ENCODE results near the gene SGSH. TPM values are rescaled to one million over a fixed set of nuclear protein-coding genes. Genes with fewer than 3 reads are reported as not detected.

SGSH gene
- total RNA-seq, 2 donors from 2014 or later: 22.2 to 51.8 TPM

DNA sequence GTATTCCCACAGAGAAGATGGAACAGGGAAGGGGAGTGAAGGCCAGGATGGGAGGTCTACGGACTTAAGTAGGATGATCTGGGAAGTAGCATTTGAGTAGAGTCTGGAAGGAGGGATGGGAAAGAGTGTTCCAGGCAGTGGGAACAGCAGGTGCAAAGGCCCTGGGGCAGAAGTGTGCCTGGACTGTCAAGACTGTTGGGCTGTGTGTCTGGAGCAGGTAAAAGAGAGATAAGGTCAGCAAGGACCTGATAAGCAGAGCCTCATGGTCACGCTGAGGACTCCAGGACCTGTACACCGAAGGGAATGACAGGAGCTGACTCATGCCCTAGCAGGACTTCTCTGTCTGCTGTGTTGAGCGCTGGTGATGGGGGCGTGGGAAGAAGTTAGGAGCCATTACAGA lies 51.0 kb downstream of the SGSH start:
- no peak for ATAC-seq (ENCODE audit: insufficient number of reproducible peaks, low FRiP score, low read depth)
- H3K27ac ChIP-seq: no peak overlapping the region

DNA sequence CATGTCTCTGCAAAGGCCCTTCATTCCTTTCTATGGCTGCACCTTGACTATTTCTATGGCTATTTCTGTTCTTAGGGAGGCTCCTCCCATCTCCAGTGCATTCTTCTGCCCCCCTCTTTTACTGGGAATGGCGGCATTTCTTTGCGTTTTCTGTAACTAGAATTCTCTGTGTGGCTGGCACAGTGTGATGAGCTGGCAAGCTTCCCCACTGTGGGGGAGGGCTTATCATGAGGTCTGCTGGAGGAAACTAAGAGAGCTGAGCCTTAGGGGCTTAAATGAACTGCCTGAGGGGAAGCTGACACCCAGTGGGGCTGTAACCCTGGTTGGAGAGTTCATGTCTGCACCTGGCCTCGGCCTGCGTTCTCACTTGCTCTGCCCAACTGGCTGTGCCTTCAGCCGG lies 51.8 kb downstream of the SGSH start:
- TF ChIP-seq, protein P1, sequence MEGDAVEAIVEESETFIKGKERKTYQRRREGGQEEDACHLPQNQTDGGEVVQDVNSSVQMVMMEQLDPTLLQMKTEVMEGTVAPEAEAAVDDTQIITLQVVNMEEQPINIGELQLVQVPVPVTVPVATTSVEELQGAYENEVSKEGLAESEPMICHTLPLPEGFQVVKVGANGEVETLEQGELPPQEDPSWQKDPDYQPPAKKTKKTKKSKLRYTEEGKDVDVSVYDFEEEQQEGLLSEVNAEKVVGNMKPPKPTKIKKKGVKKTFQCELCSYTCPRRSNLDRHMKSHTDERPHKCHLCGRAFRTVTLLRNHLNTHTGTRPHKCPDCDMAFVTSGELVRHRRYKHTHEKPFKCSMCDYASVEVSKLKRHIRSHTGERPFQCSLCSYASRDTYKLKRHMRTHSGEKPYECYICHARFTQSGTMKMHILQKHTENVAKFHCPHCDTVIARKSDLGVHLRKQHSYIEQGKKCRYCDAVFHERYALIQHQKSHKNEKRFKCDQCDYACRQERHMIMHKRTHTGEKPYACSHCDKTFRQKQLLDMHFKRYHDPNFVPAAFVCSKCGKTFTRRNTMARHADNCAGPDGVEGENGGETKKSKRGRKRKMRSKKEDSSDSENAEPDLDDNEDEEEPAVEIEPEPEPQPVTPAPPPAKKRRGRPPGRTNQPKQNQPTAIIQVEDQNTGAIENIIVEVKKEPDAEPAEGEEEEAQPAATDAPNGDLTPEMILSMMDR (IDR thresholded peaks at IDR 0.05): no peak
- H3K27me3 ChIP-seq (replicated peaks; ENCODE audit: insufficient read depth): no peaks in the 10 kb centered on the region
- no peaks in the 10 kb centered on the region for H3K4me1 ChIP-seq (ENCODE audit: control insufficient read depth in 1 of 2, low read depth in 2 of 2)
- H3K36me3 ChIP-seq: no peaks in the 10 kb centered on the region
- no peak overlapping the region for H3K27ac ChIP-seq
- no peak for DNase-seq (ENCODE audit: low spot score)
- H3K9me3 ChIP-seq: no peaks in the 10 kb centered on the region
- no peak overlapping the region for H3K4me3 ChIP-seq
- no peak for ATAC-seq (ENCODE audit: insufficient number of reproducible peaks, low FRiP score, low read depth)

More for the DNA sequence above, 51.0 kb downstream of the SGSH start:
- TF ChIP-seq, protein P1 (IDR thresholded peaks at IDR 0.05): no peak
- Histone ChIP-seq H3K9me3 (no peaks in the 10 kb centered on the region), H3K4me3 (no peak overlapping the region), H3K27me3 (replicated peaks; ENCODE audit: insufficient read depth) (no peaks in the 10 kb centered on the region), H3K36me3 (no peaks in the 10 kb centered on the region), H3K4me1 (ENCODE audit: control insufficient read depth in 1 of 2, low read depth in 2 of 2) (no peaks in the 10 kb centered on the region)
- no peak for DNase-seq (ENCODE audit: low spot score)

DNA sequence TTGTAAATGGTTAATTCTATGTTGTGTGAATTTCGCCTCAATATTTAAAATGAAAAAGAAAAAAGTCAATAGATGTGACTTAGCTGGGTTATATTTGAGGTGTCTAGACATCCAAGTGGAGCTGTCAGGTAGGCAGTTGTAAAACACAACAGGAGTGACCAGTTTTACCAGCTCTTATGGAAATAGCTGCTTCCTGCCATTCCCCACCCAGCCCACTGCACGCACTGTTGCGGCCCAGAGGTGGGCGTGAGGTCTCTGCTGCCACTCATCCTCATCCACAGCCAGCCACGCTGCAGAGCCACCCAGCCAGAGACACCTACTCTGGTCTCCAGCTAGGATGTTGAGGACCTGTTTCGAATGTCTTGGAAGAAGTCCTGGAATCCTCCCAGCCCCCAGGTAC lies 53.7 kb downstream of the SGSH start:
- no peaks in the 10 kb centered on the region for H3K27me3 ChIP-seq (replicated peaks; ENCODE audit: insufficient read depth)
- no peak overlapping the region for H3K4me3 ChIP-seq
- DNase-seq (ENCODE audit: low spot score) (no peak), ATAC-seq (ENCODE audit: insufficient number of reproducible peaks, low FRiP score, low read depth) (no peak)
- H3K9me3 ChIP-seq: no peaks in the 10 kb centered on the region
- TF ChIP-seq, protein P1 (IDR thresholded peaks at IDR 0.05): no peak
- H3K27ac ChIP-seq: no peak overlapping the region
- no peaks in the 10 kb centered on the region for H3K36me3 ChIP-seq
- H3K4me1 ChIP-seq (ENCODE audit: control insufficient read depth in 1 of 2, low read depth in 2 of 2): no peaks in the 10 kb centered on the region

DNA sequence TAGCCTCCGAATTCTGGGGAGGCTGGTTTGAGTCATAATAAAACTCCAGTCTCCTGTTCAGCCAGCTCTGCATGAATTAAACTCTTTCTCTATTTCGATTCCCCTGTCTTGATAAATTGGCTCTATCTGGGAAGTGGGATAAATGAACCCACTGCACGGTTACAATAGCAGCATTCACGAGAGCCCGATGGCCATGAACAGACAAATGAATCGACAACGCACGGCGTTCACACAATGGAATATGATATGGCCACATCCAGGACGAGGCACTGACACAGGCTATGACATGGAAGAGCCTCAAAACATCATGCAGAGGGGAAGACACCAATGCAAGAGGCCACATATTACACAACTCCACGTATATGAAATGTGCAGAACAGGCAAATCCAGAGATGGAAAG lies 55.9 kb downstream of the SGSH start:
- Histone ChIP-seq H3K9me3 (no peaks in the 10 kb centered on the region), H3K4me1 (ENCODE audit: control insufficient read depth in 1 of 2, low read depth in 2 of 2) (no peaks in the 10 kb centered on the region), H3K36me3 (no peaks in the 10 kb centered on the region), H3K27me3 (replicated peaks; ENCODE audit: insufficient read depth) (no peaks in the 10 kb centered on the region), H3K4me3 (no peak overlapping the region), H3K27ac (no peak overlapping the region)
- DNase-seq (ENCODE audit: low spot score) (no peak), ATAC-seq (ENCODE audit: insufficient number of reproducible peaks, low FRiP score, low read depth) (no peak)
- TF ChIP-seq, protein P1 (IDR thresholded peaks at IDR 0.05): no peak

DNA sequence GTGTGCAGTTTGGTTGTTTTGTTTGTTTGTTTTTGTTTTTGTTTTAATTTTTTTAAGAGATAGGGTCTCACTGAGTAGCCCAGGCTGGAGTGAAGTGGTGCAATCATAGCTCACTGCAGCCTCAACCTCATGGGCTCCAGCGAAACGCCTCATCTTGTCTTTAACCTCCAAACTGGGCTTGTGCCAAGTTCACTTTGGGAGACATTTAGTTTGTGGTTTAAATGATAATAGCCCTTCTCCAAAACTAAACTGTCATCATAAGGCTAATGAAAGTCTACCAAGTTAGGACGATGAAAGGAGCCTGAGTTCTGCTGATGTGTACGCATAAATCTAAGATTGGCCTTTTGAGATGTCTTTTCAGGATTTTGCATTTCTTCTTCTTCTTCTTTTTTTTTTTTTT lies 56.8 kb downstream of the SGSH start:
- no peak for DNase-seq (ENCODE audit: low spot score)
- H3K4me3 ChIP-seq: no peak overlapping the region
- no peaks in the 10 kb centered on the region for H3K36me3 ChIP-seq
- H3K9me3 ChIP-seq: no peaks in the 10 kb centered on the region
- ATAC-seq (ENCODE audit: insufficient number of reproducible peaks, low FRiP score, low read depth): no peak
- TF ChIP-seq, protein P1 (IDR thresholded peaks at IDR 0.05): no peak
- no peaks in the 10 kb centered on the region for H3K27me3 ChIP-seq (replicated peaks; ENCODE audit: insufficient read depth)
- no peaks in the 10 kb centered on the region for H3K4me1 ChIP-seq (ENCODE audit: control insufficient read depth in 1 of 2, low read depth in 2 of 2)
- no peak overlapping the region for H3K27ac ChIP-seq
